GM10266 (cell line): Measurements from ENCODE around the gene ILK.

Experiments
- DNase-seq: peaks from one replicate; pipeline ENCODE4 v3.0.0; 2012; ENCODE audit errors: extremely low spot score
- CTCF ChIP-seq: IDR thresholded peaks from 2 replicates; pipeline ENCODE4 v1.5.1; 2012; ENCODE audit warnings: mild to moderate bottlenecking, low read depth; ENCODE audit not compliant: control insufficient read depth, insufficient read depth; ENCODE audit errors: missing control alignments

The ILK gene

GRCh38 chr11:6603287-6604080 lies at the start of gene ILK, which contains the start of gene RRP8:
Gene ILK (plus strand): TSS chr11:6603774. CDS start chr11:6604272, 498 bp downstream.
Gene RRP8 (minus strand): TSS chr11:6603616. CDS start chr11:6603502, 114 bp downstream.
- TF ChIP-seq CTCF = no peak
- DNase-seq = peak; percentile 92

- DNase-seq = no peak
- no peak for TF ChIP-seq CTCF
These were observed 48.5 kb upstream of the ILK start for GRCh38 chr11:6554828-6555706.

GRCh38 chr11:6556139-6556949 lies 47.2 kb upstream of the ILK start:
- TF ChIP-seq CTCF = no peak
- DNase-seq = no peak

- DNase-seq = no peak
- TF ChIP-seq CTCF = no peak
These were observed 46.5 kb upstream of the ILK start for GRCh38 chr11:6557063-6557462.

- TF ChIP-seq CTCF = no peak
These were observed 45.6 kb upstream of the ILK start for GRCh38 chr11:6557761-6558674.

GRCh38 chr11:6559369-6559768 lies 44.2 kb upstream of the ILK start:
- no peak for TF ChIP-seq CTCF

More at GRCh38 chr11:6557761-6558674, 45.6 kb upstream of the ILK start:
- no peak for DNase-seq

More at GRCh38 chr11:6559369-6559768, 44.2 kb upstream of the ILK start:
- no peak for DNase-seq
